ENCODE data around the gene CYP2D6. TPM values are rescaled to one million over a fixed set of nuclear protein-coding genes. Genes with fewer than 3 reads are reported as not detected.

CYP2D6 gene
- total RNA-seq, 2 experiments from 2014 or later = 2.8 to 3.1 TPM

GRCh38 chr22:42078469-42079318, 51.9 kb downstream of the CYP2D6 start:
- Mint-ChIP-seq H3K36me3 (ENCODE audit: low read depth) (peaks cover 11% of the 10 kb centered on the region), H3K4me3 (peak overlapping the region; percentile 90), H3K4me1 (peaks cover 29% of the 10 kb centered on the region), H3K9me3 (ENCODE audit: low read depth) (no peaks in the 10 kb centered on the region), H3K27me3 (no peaks in the 10 kb centered on the region), H3K27ac (peak overlapping the region; percentile 96)
- no peak for ATAC-seq
- ChIA-PET POLR2A (interaction anchor here (1.0 to 3.8 kb wide), 4 partner anchors 10 to 332 kb away, joined by 3 to 37 read pairs (median 8); partner anchors contain the start of genes CENPM and NDUFA6), CTCF (interaction anchor here (0.9 to 4.1 kb wide), 4 partner anchors 8 to 218 kb away, joined by 3 to 34 read pairs (median 3); partner anchors contain the start of genes NAGA and NDUFA6)
- DNase-seq = no peak
- intact Hi-C loops (cut with DNase I, micrococcal nuclease) = loop anchor here (1.0 to 10.0 kb wide), 12 partner anchors 8 to 634 kb away; partner anchors contain the start of genes NAGA (in 2 of the 2), NDUFA6 (in 2 of the 2), WBP2NL (in 2 of the 2) and CENPM (in 1 of the 2)

DNA sequence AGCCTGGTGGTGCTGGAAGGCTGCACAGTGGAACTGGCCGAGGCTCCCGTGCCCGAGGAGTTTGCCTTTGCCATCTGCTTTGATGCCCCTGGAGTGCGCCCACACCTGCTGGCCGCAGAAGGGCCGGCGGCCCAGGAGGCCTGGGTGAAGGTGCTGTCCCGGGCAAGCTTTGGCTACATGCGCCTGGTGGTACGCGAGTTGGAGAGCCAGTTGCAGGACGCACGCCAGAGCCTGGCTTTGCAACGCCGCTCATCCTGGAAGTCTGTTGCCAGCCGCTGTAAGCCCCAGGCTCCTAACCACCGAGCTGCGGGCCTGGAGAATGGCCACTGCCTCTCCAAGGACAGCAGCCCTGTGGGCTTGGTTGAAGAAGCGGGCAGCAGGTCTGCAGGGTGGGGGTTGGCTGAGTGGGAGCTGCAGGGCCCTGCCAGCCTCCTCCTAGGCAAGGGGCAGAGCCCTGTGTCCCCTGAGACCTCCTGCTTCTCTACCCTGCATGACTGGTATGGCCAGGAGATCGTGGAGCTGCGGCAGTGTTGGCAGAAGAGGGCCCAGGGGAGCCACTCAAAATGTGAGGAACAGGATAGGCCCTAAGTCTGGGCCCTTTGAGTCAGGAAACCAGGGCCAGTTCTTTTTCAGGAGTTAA, 53.0 kb downstream of the CYP2D6 start:
- ATAC-seq = no peak
- no peaks in the 10 kb centered on the region for H3K9me3 Mint-ChIP-seq (ENCODE audit: low read depth)
- CTCF ChIA-PET = interaction anchor here (0.9 kb wide), 1 partner anchor 61 kb away, joined by 3 read pairs; no protein-coding TSS in a partner anchor
- intact Hi-C loops (cut with DNase I, micrococcal nuclease) = loop anchor here (2.0 to 10.0 kb wide), 7 partner anchors 83 to 633 kb away; partner anchors contain the start of genes CENPM (in 1 of the 2), POLDIP3 (in 1 of the 2), SREBF2 (in 1 of the 2) and TOB2 (in 1 of the 2)
- H3K27me3 Mint-ChIP-seq = no peaks in the 10 kb centered on the region
- POLR2A ChIA-PET = interaction anchor here (3.0 kb wide), 1 partner anchor 13 kb away, joined by 12 read pairs; the partner anchor contains the start of gene NDUFA6
- peaks cover 9% of the 10 kb centered on the region for H3K36me3 Mint-ChIP-seq (ENCODE audit: low read depth)
- H3K4me3 Mint-ChIP-seq = no peak overlapping the region
- no peak for DNase-seq
- peaks cover 34% of the 10 kb centered on the region for H3K4me1 Mint-ChIP-seq
- H3K27ac Mint-ChIP-seq = no peak overlapping the region

DNA sequence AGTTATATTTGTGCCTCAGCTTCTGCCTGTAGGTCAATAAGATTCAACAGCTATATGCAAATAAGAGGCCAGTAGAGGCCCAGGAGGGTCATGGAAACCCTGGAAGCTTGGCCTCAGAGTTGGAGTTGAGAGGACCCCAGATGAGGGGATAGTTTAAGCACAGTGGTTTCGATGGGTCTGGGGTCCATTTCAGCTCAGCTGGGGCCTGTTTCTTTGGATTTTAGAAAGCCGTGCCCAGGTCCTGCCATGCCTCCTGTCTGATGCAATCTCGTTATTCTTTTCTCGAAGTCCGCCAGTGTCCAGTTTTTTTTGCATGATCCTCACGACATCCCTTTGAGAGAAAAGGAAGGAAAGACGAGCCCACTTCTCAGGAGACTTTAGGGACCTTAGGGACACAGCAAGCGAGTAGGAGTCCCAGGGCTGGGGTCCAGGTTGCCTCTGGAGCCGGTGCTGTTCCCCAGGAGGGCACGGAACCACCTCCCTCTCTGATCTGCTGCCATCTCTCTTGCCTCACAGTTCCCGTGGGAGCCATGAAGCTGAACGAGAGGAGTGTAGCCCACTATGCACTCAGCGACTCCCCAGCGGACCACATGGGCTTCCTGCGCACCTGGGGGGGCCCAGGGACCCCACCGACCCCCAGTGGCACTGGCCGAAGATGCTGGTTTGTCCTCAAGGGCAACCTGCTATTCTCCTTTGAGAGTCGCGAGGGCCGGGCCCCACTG, 53.7 kb downstream of the CYP2D6 start:
- CTCF ChIA-PET = no interaction called here
- Mint-ChIP-seq H3K4me1 (peaks cover 34% of the 10 kb centered on the region), H3K4me3 (no peak overlapping the region), H3K27me3 (no peaks in the 10 kb centered on the region), H3K36me3 (ENCODE audit: low read depth) (peaks cover 4% of the 10 kb centered on the region), H3K9me3 (ENCODE audit: low read depth) (no peaks in the 10 kb centered on the region), H3K27ac (no peak overlapping the region)
- DNase-seq = no peak
- intact Hi-C loops (cut with DNase I, micrococcal nuclease) = loop anchor here (10.0 kb wide), 3 partner anchors 82 to 632 kb away; partner anchors contain the start of genes TOB2 (in 1 of the 2) and WBP2NL (in 1 of the 2)
- no peak for ATAC-seq
- POLR2A ChIA-PET = interaction anchor here (3.0 kb wide), 1 partner anchor 13 kb away, joined by 12 read pairs; the partner anchor contains the start of gene NDUFA6

Other genes with a start within 250 kb of the CYP2D6 start
- gene SHISA8, start 215.7 kb downstream of the CYP2D6 start, total RNA-seq = 1 to 10 TPM; 1.4 to 1.9 TPM
- 1 to 10 TPM; 2.2 to 3.0 TPM for gene TNFRSF13C, start 204.0 kb downstream of the CYP2D6 start, total RNA-seq
- 10 to 100 TPM; 65.2 to 82.1 TPM for gene CENPM, start 183.7 kb downstream of the CYP2D6 start, total RNA-seq
- gene SEPTIN3, start 161.4 kb downstream of the CYP2D6 start, total RNA-seq = 1 to 10 TPM; 1.8 to 2.2 TPM
- gene WBP2NL, start 132.0 kb downstream of the CYP2D6 start, total RNA-seq = under 1 TPM; 0.30 to 0.54 TPM
- gene NAGA, start 60.0 kb downstream of the CYP2D6 start, total RNA-seq = 10 to 100 TPM; 19.7 to 20.0 TPM
- gene PHETA2, start 56.6 kb downstream of the CYP2D6 start, total RNA-seq = 1 to 10 TPM; 1.4 to 2.3 TPM
- 10 to 100 TPM; 17.2 to 45.4 TPM for gene SMDT1, start 51.1 kb downstream of the CYP2D6 start, total RNA-seq
- 100 to 1,000 TPM; 123 to 144 TPM for gene NDUFA6, start 40.0 kb downstream of the CYP2D6 start, total RNA-seq
- 10 to 100 TPM; 64.1 to 68.3 TPM for gene TCF20, start 139.8 kb upstream of the CYP2D6 start, total RNA-seq

All from activated CD4-positive, alpha-beta T cell treated with anti-CD3 and anti-CD28 coated beads for 36 hours (primary cell).